Osteocyte (in vitro differentiated cells): ENCODE measurements around the gene CEACAM5. TPM values are rescaled to one million over a fixed set of nuclear protein-coding genes. Genes with fewer than 3 reads are reported as not detected.

Source experiments
- DNase-seq: peaks from one replicate; pipeline ENCODE4 v3.0.0; 2021; ENCODE audit warnings: mixed read lengths; ENCODE audit not compliant: unreplicated experiment; ENCODE audit errors: extremely low spot score
- H3K27ac Mint-ChIP-seq: one replicate; pipeline ENCODE4 v1.8.0; 2021; ENCODE audit warnings: mild to moderate bottlenecking, mixed read lengths; ENCODE audit not compliant: unreplicated experiment
- H3K27me3 Mint-ChIP-seq: one replicate; pipeline ENCODE4 v1.8.0; 2021; ENCODE audit warnings: mixed read lengths; ENCODE audit not compliant: unreplicated experiment
- H3K36me3 Mint-ChIP-seq: one replicate; pipeline ENCODE4 v1.8.0; 2021; ENCODE audit warnings: mixed read lengths; ENCODE audit not compliant: unreplicated experiment
- H3K4me1 Mint-ChIP-seq: one replicate; pipeline ENCODE4 v1.8.0; 2021; ENCODE audit warnings: mixed read lengths; ENCODE audit not compliant: unreplicated experiment
- H3K4me3 Mint-ChIP-seq: one replicate; pipeline ENCODE4 v1.8.0; 2021; ENCODE audit warnings: mild to moderate bottlenecking, moderate library complexity, mixed read lengths; ENCODE audit not compliant: unreplicated experiment
- H3K9me3 Mint-ChIP-seq: one replicate; pipeline ENCODE4 v1.8.0; 2021; ENCODE audit warnings: mixed read lengths; ENCODE audit not compliant: unreplicated experiment
- CTCF ChIP-seq: fragments of 200-600 bp; sonication (generic); IDR thresholded peaks from 2 replicates; pipeline ENCODE4 v1.5.0; 2021; ENCODE audit warnings: antibody characterized with exemption, mild to moderate bottlenecking, moderate library complexity
- total RNA-seq: library from RNA; stranded (reverse); gene quantifications from 2 replicates; pipeline ENCODE4 v1.2.1, GENCODE V29; 2021

The CEACAM5 gene
- total RNA-seq, 1 donor from 2014 or later = not detected

- Mint-ChIP-seq H3K9me3 (no peaks in the 10 kb centered on the region), H3K27me3 (peaks cover 10% of the 10 kb centered on the region), H3K27ac (no peak overlapping the region), H3K36me3 (no peaks in the 10 kb centered on the region), H3K4me1 (no peaks in the 10 kb centered on the region), H3K4me3 (no peak overlapping the region)
- DNase-seq = no peak
- TF ChIP-seq CTCF = no peak
Measured at GRCh38 chr19:41682437-41682836, 26.0 kb upstream of the CEACAM5 start.

- Mint-ChIP-seq H3K4me3 (no peak overlapping the region), H3K27ac (no peak overlapping the region), H3K27me3 (no peaks in the 10 kb centered on the region), H3K4me1 (no peaks in the 10 kb centered on the region), H3K36me3 (no peaks in the 10 kb centered on the region), H3K9me3 (no peaks in the 10 kb centered on the region)
- no peak for TF ChIP-seq CTCF
- no peak for DNase-seq
Measured at GRCh38 chr19:41687419-41687818, 21.0 kb upstream of the CEACAM5 start.

GRCh38 chr19:41688098-41688497 lies 20.3 kb upstream of the CEACAM5 start, which contains the start of gene CEACAM7:
TSS of gene CEACAM7 (minus strand) at chr19:41688270. CDS start at chr19:41688165, 105 bp downstream.
- Mint-ChIP-seq H3K4me1 (no peaks in the 10 kb centered on the region), H3K9me3 (no peaks in the 10 kb centered on the region), H3K27me3 (no peaks in the 10 kb centered on the region), H3K4me3 (no peak within 1 kb of the TSS), H3K27ac (no peak within 1 kb of the TSS), H3K36me3 (no peaks in the 10 kb centered on the region)
- DNase-seq = no peak
- TF ChIP-seq CTCF = no peak

GRCh38 chr19:41688687-41689086 lies 19.7 kb upstream of the CEACAM5 start:
- no peak overlapping the region for H3K4me3 Mint-ChIP-seq
- H3K9me3 Mint-ChIP-seq = no peaks in the 10 kb centered on the region
- H3K4me1 Mint-ChIP-seq = no peaks in the 10 kb centered on the region
- no peaks in the 10 kb centered on the region for H3K27me3 Mint-ChIP-seq
- no peak for TF ChIP-seq CTCF
- H3K27ac Mint-ChIP-seq = no peak overlapping the region
- DNase-seq = no peak
- H3K36me3 Mint-ChIP-seq = no peaks in the 10 kb centered on the region

- Mint-ChIP-seq H3K4me1 (no peaks in the 10 kb centered on the region), H3K27ac (no peak overlapping the region), H3K4me3 (no peak overlapping the region), H3K36me3 (no peaks in the 10 kb centered on the region), H3K27me3 (no peaks in the 10 kb centered on the region), H3K9me3 (no peaks in the 10 kb centered on the region)
- TF ChIP-seq CTCF = no peak
- no peak for DNase-seq
Measured at GRCh38 chr19:41689993-41690800, 18.2 kb upstream of the CEACAM5 start.
